ENCODE data around the gene TCEA3.
A peak's percentile ranks its signal among the peaks of the same experiment; 100 is the strongest.

The TCEA3 gene

GRCh38 chr1:23419180-23419579 lies 5.4 kb downstream of the TCEA3 start:
- no peak for DNase-seq

GRCh38 chr1:23417570-23417969 lies 7.0 kb downstream of the TCEA3 start:
- no peak for DNase-seq

- no peak for DNase-seq
Observed at GRCh38 chr1:23416964-23417363, 7.6 kb downstream of the TCEA3 start.

GRCh38 chr1:23408797-23409290 lies 15.7 kb downstream of the TCEA3 start:
- no peak for DNase-seq

GRCh38 chr1:23407016-23407630 lies 17.4 kb downstream of the TCEA3 start:
- DNase-seq = no peak

- DNase-seq = no peak
Observed at GRCh38 chr1:23405946-23406345, 18.6 kb downstream of the TCEA3 start.

GRCh38 chr1:23403735-23404486 lies 20.6 kb downstream of the TCEA3 start:
- DNase-seq = peak; percentile 96

- DNase-seq = no peak
Observed at GRCh38 chr1:23403355-23403734, 21.2 kb downstream of the TCEA3 start.

GRCh38 chr1:23403038-23403336 lies 21.6 kb downstream of the TCEA3 start:
- peak in 1 of 2 experiments; percentile 20 for DNase-seq

- no peak for DNase-seq
Observed at GRCh38 chr1:23402286-23403037, 22.1 kb downstream of the TCEA3 start.

GRCh38 chr1:23401313-23401712 lies 23.2 kb downstream of the TCEA3 start:
- DNase-seq = no peak

GRCh38 chr1:23400324-23401114 lies 24.0 kb downstream of the TCEA3 start:
- no peak for DNase-seq

GRCh38 chr1:23399229-23399628 lies 25.3 kb downstream of the TCEA3 start:
- DNase-seq = no peak

- no peak for DNase-seq
Observed at GRCh38 chr1:23397908-23398307, 26.6 kb downstream of the TCEA3 start.

GRCh38 chr1:23396380-23396779 lies 28.2 kb downstream of the TCEA3 start:
- no peak for DNase-seq

- no peak for DNase-seq
Observed at GRCh38 chr1:23395849-23396248, 28.7 kb downstream of the TCEA3 start.

- DNase-seq = no peak
Observed at GRCh38 chr1:23395154-23395724, 29.3 kb downstream of the TCEA3 start.

- DNase-seq = no peak
Observed at GRCh38 chr1:23394684-23395083, 29.9 kb downstream of the TCEA3 start.

- no peak for DNase-seq
Observed at GRCh38 chr1:23394181-23394580, 30.4 kb downstream of the TCEA3 start.

GRCh38 chr1:23393706-23394105 lies 30.8 kb downstream of the TCEA3 start:
- no peak for DNase-seq

- DNase-seq = no peak
Observed at GRCh38 chr1:23392125-23392855, 32.3 kb downstream of the TCEA3 start.

GRCh38 chr1:23389837-23390321 lies 34.7 kb downstream of the TCEA3 start:
- DNase-seq = peak; percentile 70 to 76

Data from Kasumi-1 (cell line).